Neural cell (in vitro differentiated cells): Measurements from ENCODE around the gene ACBD3. TPM values are rescaled to one million over a fixed set of nuclear protein-coding genes. Genes with fewer than 3 reads are reported as not detected.

ENCODE experiments used
- H2AFZ ChIP-seq: fragments of 200-600, 300-800 bp; sonication (generic), shearing (Covaris generic); 2 replicates; pipeline ENCODE4 v1.6.0; 2014; ENCODE audit warnings: low read depth, mild to moderate bottlenecking, antibody characterized with exemption, low read length, moderate library complexity
- H3F3A ChIP-seq: fragments of 200-600 bp; shearing (Covaris generic); 2 replicates; pipeline ENCODE4 v1.6.1; 2016; ENCODE audit warnings: mild to moderate bottlenecking, moderate library complexity, mixed read lengths, antibody characterized with exemption, low read length; ENCODE audit not compliant: insufficient read depth, poor library complexity, severe bottlenecking
- H3K27ac ChIP-seq: fragments of 200-600, 300-800 bp; sonication (generic), shearing (Covaris generic); 2 replicates; pipeline ENCODE4 v1.5.1; 2014; ENCODE audit warnings: mild to moderate bottlenecking, low read length, moderate library complexity
- H3K27me3 ChIP-seq: fragments of 300-800, 200-600 bp; sonication (generic), shearing (Covaris generic); 2 replicates; pipeline ENCODE4 v1.6.0; 2014; ENCODE audit warnings: mild to moderate bottlenecking, low read depth, low read length, moderate library complexity; ENCODE audit not compliant: insufficient read depth
- H3K36me3 ChIP-seq: fragments of 300-800, 200-600 bp; sonication (generic), shearing (Covaris generic); 2 replicates; pipeline ENCODE4 v1.5.1; 2014; ENCODE audit warnings: mild to moderate bottlenecking, antibody characterized with exemption, low read length, moderate library complexity; ENCODE audit not compliant: insufficient read depth
- H3K4me2 ChIP-seq: fragments of 300-800, 200-600 bp; sonication (generic), shearing (Covaris generic); 2 replicates; pipeline ENCODE4 v1.6.0; 2014; ENCODE audit warnings: mild to moderate bottlenecking, low read length
- H3K4me3 ChIP-seq: fragments of 300-800, 200-600 bp; sonication (generic), shearing (Covaris generic); 2 replicates; pipeline ENCODE4 v1.5.1; 2014; ENCODE audit warnings: mild to moderate bottlenecking, low read length, moderate library complexity
- H3K79me2 ChIP-seq: fragments of 200-600 bp; shearing (Covaris generic); replicated peaks from 2 replicates; pipeline ENCODE4 v1.6.0; 2014; ENCODE audit warnings: mild to moderate bottlenecking, low read length, moderate library complexity; ENCODE audit not compliant: insufficient read depth
- H3K9ac ChIP-seq: fragments of 300-800, 200-600 bp; sonication (generic), shearing (Covaris generic); 2 replicates; pipeline ENCODE4 v1.6.1; 2016; ENCODE audit warnings: mild to moderate bottlenecking, low read length, mixed read lengths
- H3K9me2 ChIP-seq: fragments of 200-600 bp; shearing (Covaris generic); 2 replicates; pipeline ENCODE4 v1.6.1; 2016; ENCODE audit warnings: mild to moderate bottlenecking, low read length, mixed read lengths; ENCODE audit not compliant: insufficient read depth
- H3K9me3 ChIP-seq: fragments of 200-600, 300-800 bp; sonication (generic), shearing (Covaris generic); 2 replicates; pipeline ENCODE4 v1.6.1; 2016; ENCODE audit warnings: mild to moderate bottlenecking, mixed run types, low read length, moderate library complexity, mixed read lengths
- H4K20me1 ChIP-seq: fragments of 200-600 bp; shearing (Covaris generic); 2 replicates; pipeline ENCODE4 v1.6.1; 2016; ENCODE audit warnings: mild to moderate bottlenecking, mixed run types; ENCODE audit not compliant: insufficient read depth
- CTCF ChIP-seq: fragments of 450-650 bp; IDR thresholded peaks from 2 replicates; pipeline ENCODE4 v1.5.1; 2014; ENCODE audit warnings: antibody characterized with exemption, mild to moderate bottlenecking, moderate library complexity; ENCODE audit not compliant: poor library complexity, severe bottlenecking
- EP300 ChIP-seq: fragments of 450-650 bp; conservative IDR thresholded peaks from 2 replicates; pipeline ENCODE4 v1.6.1; 2014; ENCODE audit warnings: antibody characterized with exemption, mild to moderate bottlenecking, moderate library complexity; ENCODE audit not compliant: poor library complexity, severe bottlenecking
- EZH2 ChIP-seq: fragments of 200-600, 300-800 bp; shearing (Covaris generic), sonication (generic); IDR thresholded peaks from 2 replicates; pipeline ENCODE4 v1.6.1; 2014; ENCODE audit warnings: antibody characterized with exemption, low read length, borderline replicate concordance, mild to moderate bottlenecking; ENCODE audit not compliant: insufficient read depth, poor library complexity, severe bottlenecking
- MXI1 ChIP-seq: fragments of 450-650 bp; conservative IDR thresholded peaks from 2 replicates; pipeline ENCODE4 v1.6.1; 2014; ENCODE audit warnings: antibody characterized with exemption, mild to moderate bottlenecking; ENCODE audit not compliant: poor library complexity, severe bottlenecking
- POLR2AphosphoS5 ChIP-seq: IDR thresholded peaks from 2 replicates; pipeline ENCODE4 v1.6.1; 2012
- RAD21 ChIP-seq: fragments of 450-650 bp; conservative IDR thresholded peaks from 2 replicates; pipeline ENCODE4 v1.6.1; 2014; ENCODE audit warnings: antibody characterized with exemption, mild to moderate bottlenecking, moderate library complexity
- REST ChIP-seq: IDR thresholded peaks from 2 replicates; pipeline ENCODE4 v1.6.1; 2012; ENCODE audit warnings: borderline replicate concordance
- SMC3 ChIP-seq: fragments of 450-650 bp; conservative IDR thresholded peaks from 2 replicates; pipeline ENCODE4 v1.6.1; 2014; ENCODE audit warnings: antibody characterized with exemption, mild to moderate bottlenecking, moderate library complexity; ENCODE audit not compliant: poor library complexity
- TAF1 ChIP-seq: IDR thresholded peaks from 2 replicates; pipeline ENCODE4 v1.6.1; 2012; ENCODE audit warnings: low read depth
- polyA plus RNA-seq: library from polyadenylated mRNA; depleted of rRNA; stranded (reverse); fragments of >200 nt; gene quantifications from 2 replicates; pipeline ENCODE4 v1.2.3, GENCODE V29; 2014

The ACBD3 gene
- polyA plus RNA-seq, 1 donor from 2014 or later: 30.8 TPM

- no peak overlapping the region for H3K4me2 ChIP-seq
- no peak overlapping the region for H3K9ac ChIP-seq
- no peaks in the 10 kb centered on the region for H3K79me2 ChIP-seq
- no peaks in the 10 kb centered on the region for H3K9me2 ChIP-seq
- no peaks in the 10 kb centered on the region for H3K9me3 ChIP-seq
- no peaks in the 10 kb centered on the region for H3K36me3 ChIP-seq
- no peak overlapping the region for H2AFZ ChIP-seq
- H3K27me3 ChIP-seq: no peaks in the 10 kb centered on the region
- H3K4me3 ChIP-seq: no peak overlapping the region
- H3K27ac ChIP-seq: no peak overlapping the region
- TF ChIP-seq MXI1 (no peak), CTCF (no peak), EZH2 (no peak), POLR2AphosphoS5 (no peak), SMC3 (no peak), EP300 (no peak), TAF1 (no peak), REST (no peak), RAD21 (no peak)
- no peaks in the 10 kb centered on the region for H3F3A ChIP-seq
- H4K20me1 ChIP-seq: no peaks in the 10 kb centered on the region
These were observed 26.0 kb upstream of the ACBD3 start for GRCh38 chr1:226212545-226212944.

GRCh38 chr1:226211181-226211821 is 24.8 kb upstream of the ACBD3 start:
- no peak overlapping the region for H3K27ac ChIP-seq

More at GRCh38 chr1:226211181-226211821, 24.8 kb upstream of the ACBD3 start:
- no peak for TF ChIP-seq EP300
- no peak for TF ChIP-seq CTCF
- TF ChIP-seq EZH2: no peak
- no peak for TF ChIP-seq POLR2AphosphoS5
- no peak for TF ChIP-seq MXI1
- no peak for TF ChIP-seq TAF1
- TF ChIP-seq SMC3: no peak
- no peak for TF ChIP-seq REST
- Histone ChIP-seq H3K4me2 (no peak overlapping the region), H3K9me2 (no peaks in the 10 kb centered on the region), H3K36me3 (no peaks in the 10 kb centered on the region), H3K27me3 (no peaks in the 10 kb centered on the region), H3K79me2 (no peaks in the 10 kb centered on the region), H3K9ac (no peak overlapping the region), H3K9me3 (no peaks in the 10 kb centered on the region), H4K20me1 (no peaks in the 10 kb centered on the region), H3F3A (no peaks in the 10 kb centered on the region), H3K4me3 (no peak overlapping the region), H2AFZ (no peak overlapping the region)
